D721Med (cell line): ENCODE data around the gene IFFO2.
"Not testable (repeated sequence)": the region's sequence is repeated elsewhere in the genome, so short reads cannot be mapped to it uniquely, and the experiment has no call there.

ENCODE experiments used
- DNase-seq: peaks from one replicate; pipeline ENCODE4 v3.0.0; 2011; ENCODE audit warnings: low spot score; ENCODE audit not compliant: insufficient read length
- FAIRE-seq: peaks from 2 replicates; lab custom pipeline; 2011; peaks lifted over from hg19 to GRCh38; lab: Jason Lieb, UNC
- TF ChIP-seq, protein P1 (sequence below): IDR thresholded peaks from 2 replicates; pipeline ENCODE4 v1.5.1; 2012; ENCODE audit warnings: mild to moderate bottlenecking, control low read depth; ENCODE audit not compliant: insufficient read depth; ENCODE audit errors: missing control alignments

IFFO2 gene

DNA sequence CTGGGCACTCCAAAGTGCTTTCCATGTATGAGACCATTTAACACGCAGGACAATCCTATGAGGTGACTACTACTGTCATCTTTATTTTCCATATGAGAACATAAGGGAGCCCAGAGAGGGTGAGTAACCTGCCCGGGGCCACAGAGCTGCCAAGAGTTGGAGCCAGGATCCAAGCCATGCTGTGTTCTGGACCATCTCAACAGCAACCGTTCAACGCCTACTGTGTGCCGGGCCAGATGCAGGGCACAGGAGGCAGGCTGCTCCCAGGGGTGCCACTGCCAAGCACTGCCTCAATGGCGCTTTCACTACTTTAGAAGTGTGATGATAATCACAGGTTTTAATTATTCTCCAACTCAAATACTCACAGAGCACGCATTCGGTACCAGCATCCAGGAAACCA, 57.9 kb downstream of the IFFO2 start:
- DNase-seq (no peak), FAIRE-seq (no peak)
- TF ChIP-seq, protein P1, sequence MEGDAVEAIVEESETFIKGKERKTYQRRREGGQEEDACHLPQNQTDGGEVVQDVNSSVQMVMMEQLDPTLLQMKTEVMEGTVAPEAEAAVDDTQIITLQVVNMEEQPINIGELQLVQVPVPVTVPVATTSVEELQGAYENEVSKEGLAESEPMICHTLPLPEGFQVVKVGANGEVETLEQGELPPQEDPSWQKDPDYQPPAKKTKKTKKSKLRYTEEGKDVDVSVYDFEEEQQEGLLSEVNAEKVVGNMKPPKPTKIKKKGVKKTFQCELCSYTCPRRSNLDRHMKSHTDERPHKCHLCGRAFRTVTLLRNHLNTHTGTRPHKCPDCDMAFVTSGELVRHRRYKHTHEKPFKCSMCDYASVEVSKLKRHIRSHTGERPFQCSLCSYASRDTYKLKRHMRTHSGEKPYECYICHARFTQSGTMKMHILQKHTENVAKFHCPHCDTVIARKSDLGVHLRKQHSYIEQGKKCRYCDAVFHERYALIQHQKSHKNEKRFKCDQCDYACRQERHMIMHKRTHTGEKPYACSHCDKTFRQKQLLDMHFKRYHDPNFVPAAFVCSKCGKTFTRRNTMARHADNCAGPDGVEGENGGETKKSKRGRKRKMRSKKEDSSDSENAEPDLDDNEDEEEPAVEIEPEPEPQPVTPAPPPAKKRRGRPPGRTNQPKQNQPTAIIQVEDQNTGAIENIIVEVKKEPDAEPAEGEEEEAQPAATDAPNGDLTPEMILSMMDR = no peak

DNA sequence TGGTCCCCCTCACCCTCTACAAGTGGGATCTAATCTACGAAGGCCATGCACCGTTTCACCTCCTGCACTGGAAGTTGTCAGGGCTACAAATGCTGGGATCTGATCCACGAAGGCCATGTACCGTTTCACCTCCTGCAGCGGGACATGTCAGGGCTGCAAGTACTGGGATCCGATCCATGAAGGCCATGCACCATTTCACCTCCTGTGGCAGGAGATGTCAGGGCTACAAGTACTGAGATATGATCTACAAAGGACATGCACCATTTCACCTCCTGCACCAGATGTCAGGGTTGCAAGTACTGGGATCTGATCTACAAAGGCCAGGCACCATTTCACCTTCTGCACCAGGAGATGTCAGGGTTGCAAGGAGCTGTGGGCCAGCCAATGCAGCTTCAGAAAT, 61.2 kb downstream of the IFFO2 start:
- FAIRE-seq = no peak
- no peak for DNase-seq
- TF ChIP-seq, protein P1 = no peak

DNA sequence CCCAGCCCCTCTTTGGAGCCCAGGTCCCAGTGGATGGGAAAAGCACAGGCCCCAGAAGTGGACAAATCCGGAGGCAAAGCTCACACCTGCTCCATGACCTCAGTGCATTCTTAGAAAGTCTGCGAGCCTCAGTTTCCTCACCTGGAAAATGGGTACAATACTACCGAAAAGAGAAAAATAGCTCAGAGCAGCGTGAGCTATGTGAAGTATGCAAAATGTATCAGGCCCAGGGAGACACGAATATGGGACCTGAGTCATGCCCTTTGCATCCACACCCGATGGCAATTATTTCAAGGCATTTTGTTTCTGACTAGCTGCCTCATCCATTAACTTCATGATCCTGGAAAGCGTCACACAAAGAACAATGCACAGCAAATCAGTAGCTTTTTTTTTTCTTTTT, 63.4 kb downstream of the IFFO2 start:
- TF ChIP-seq, protein P1 = no peak

DNA sequence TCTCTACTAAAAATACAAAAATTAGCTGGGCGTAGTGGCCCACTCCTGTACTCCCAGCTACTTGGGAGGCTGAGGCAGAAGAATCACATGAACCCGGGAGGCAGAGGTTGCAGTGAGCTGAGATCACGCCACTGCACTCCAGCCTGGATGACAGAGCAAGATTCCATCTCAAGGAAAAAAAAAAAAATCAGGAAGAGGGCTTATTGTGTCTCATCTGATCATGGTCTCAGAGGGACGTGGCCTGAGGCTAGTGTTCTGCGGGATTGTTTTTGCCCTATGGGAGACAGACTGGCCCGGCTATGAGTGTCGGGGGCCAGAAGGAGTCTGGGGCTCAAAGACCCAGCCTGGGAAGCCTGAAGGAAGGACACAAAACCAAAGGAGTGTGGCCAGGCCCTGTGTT, 64.6 kb downstream of the IFFO2 start:
- not testable (repeated sequence) for DNase-seq, FAIRE-seq

More for the DNA sequence above, 63.4 kb downstream of the IFFO2 start:
- FAIRE-seq = no peak
- no peak for DNase-seq

DNA sequence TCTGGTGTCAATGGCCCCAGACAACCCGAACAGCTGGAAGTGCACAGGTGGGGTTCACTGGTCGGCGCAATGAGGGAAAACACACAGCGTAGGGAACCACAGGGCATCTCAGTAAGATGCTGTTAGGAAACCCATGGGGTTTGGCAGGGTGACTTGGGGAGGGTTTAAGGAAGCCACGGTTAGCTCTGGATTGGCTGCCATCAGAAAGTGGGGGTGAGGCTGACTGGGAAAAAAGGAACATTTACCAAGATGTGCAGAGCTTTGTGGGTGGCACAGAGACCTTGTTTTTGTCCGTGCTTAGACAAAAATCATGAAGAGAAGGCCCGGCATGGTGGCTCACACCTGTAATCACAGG, 65.1 kb downstream of the IFFO2 start:
- no peak for FAIRE-seq
- DNase-seq = no peak
- TF ChIP-seq, protein P1 = no peak

DNA sequence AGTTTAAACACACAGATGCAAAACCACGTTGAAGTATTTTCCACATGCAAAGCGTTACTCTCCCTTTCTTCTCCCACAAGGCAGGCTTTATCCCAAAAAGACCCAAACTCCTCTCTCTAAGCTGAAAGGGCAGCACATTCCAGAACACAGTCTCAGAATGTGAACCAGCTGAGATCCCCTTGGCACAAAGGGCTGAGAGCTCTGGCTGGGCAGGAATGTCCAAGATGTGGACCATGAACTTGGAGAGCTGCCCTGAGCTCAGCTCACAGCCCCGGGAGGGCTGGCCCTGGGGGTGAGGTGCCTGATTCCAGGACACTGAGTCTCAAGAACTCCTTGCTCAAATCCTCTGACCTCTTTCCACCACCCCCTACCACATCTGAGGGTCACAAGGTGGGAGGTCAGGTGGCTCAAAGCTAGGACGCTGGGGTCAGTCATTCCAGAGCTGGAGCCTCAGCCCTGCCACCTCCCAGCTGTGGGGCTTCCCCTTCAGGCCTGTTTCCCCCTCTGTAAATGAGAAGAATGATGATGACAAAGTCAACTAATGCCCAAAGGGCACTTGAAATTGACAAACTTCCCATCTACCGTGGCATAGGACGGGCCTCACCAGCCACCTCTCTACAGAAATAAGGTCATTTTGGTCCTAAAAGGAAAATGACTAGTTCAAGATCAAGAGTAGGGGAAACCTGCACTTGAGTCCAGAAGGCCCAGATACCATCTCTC, 65.6 kb downstream of the IFFO2 start:
- FAIRE-seq = no peak
- DNase-seq = no peak

DNA sequence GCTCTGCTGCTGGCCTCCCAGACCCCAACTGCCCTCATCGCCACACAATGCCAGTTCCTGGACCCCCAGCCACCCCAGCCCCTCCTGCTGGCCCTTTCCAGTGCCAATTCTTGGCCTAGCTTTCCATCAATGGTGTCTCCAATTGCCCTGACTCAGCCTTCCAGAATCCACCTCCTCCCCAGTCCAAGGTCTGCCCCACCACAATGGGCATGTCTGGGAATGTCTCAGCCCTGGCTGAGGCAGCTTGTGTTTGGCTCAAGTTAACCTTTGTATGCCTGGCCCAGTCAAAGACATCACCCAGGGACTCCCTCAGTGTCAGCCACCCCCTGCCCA, 70.5 kb downstream of the IFFO2 start:
- DNase-seq = no peak
- TF ChIP-seq, protein P1 = no peak

More for the DNA sequence above, 65.6 kb downstream of the IFFO2 start:
- TF ChIP-seq, protein P1 = no peak

More for the DNA sequence above, 70.5 kb downstream of the IFFO2 start:
- no peak for FAIRE-seq
